ENCODE data around the gene DTX4.

- no peak for TF ChIP-seq REST (IDR thresholded peaks at IDR 0.05; ENCODE audit: low read depth, low read length)
- no peak for TF ChIP-seq USF2 (IDR thresholded peaks at IDR 0.05; ENCODE audit: borderline replicate concordance, low read depth, low read length)
- peak; percentile 89 for TF ChIP-seq CTCF (IDR thresholded peaks at IDR 0.05)
- no peak for TF ChIP-seq TAF1 (IDR thresholded peaks at IDR 0.05; ENCODE audit: borderline replicate concordance, low read depth, low read length)
- no peak for TF ChIP-seq RXRA (IDR thresholded peaks at IDR 0.05; ENCODE audit: borderline replicate concordance, low read depth)
- no peak for TF ChIP-seq EZH2phosphoT487 (IDR thresholded peaks at IDR 0.05; ENCODE audit: borderline replicate concordance, low read depth)
- TF ChIP-seq SIN3A (IDR thresholded peaks at IDR 0.05; ENCODE audit: borderline replicate concordance, low read depth, low read length), result no peak
- peak; percentile 86 for TF ChIP-seq RAD21 (IDR thresholded peaks at IDR 0.05; ENCODE audit: low read length)
- TF ChIP-seq MXI1 (IDR thresholded peaks at IDR 0.05; ENCODE audit: low read depth, low read length), result no peak
- TF ChIP-seq YY1 (IDR thresholded peaks at IDR 0.05; ENCODE audit: low read depth), result no peak
- TF ChIP-seq USF1 (IDR thresholded peaks at IDR 0.05; ENCODE audit: borderline replicate concordance, low read depth), result no peak
Observed at GRCh38 chr11:59171508-59172322, at the start of gene DTX4.
